SK-N-SH treated with all-trans-retinoic acid at 6 μM for 48 hours (cell line): ENCODE measurements around the gene CEACAM21.

Experiments
- ATAC-seq: fragments of 200-7000 bp; cut with Tn5 transposase; 3 replicates; pipeline ENCODE4 v1.9.1; 2020; ENCODE audit warnings: mild to moderate bottlenecking, moderate library complexity
- ARNTL ChIP-seq: fragments of 450-650 bp; formaldehyde crosslinking; IDR thresholded peaks from 2 replicates; pipeline ENCODE4 v1.5.0; 2020; ENCODE audit warnings: low read depth, mild to moderate bottlenecking, moderate library complexity, borderline replicate concordance
- BACH2 ChIP-seq: fragments of 250-450 bp; sonication (Bioruptor Pico); IDR thresholded peaks from 2 replicates; pipeline ENCODE4 v1.9.0; 2021; ENCODE audit warnings: mild to moderate bottlenecking, borderline replicate concordance
- CSDC2 ChIP-seq: fragments of 250-450 bp; sonication (Bioruptor Pico); IDR thresholded peaks from 2 replicates; pipeline ENCODE4 v1.5.0; 2020; ENCODE audit warnings: mild to moderate bottlenecking, moderate library complexity
- ESRRG ChIP-seq: fragments of 250-450 bp; sonication (Bioruptor Pico); IDR thresholded peaks from 2 replicates; pipeline ENCODE4 v1.6.1; 2021; ENCODE audit warnings: mild to moderate bottlenecking
- GLIS3 ChIP-seq: fragments of 250-450 bp; sonication (Bioruptor Pico); IDR thresholded peaks from 2 replicates; pipeline ENCODE4 v1.5.0; 2020; ENCODE audit warnings: mild to moderate bottlenecking, moderate library complexity
- ISL1 ChIP-seq: fragments of 250-450 bp; sonication (Bioruptor Pico); IDR thresholded peaks from 2 replicates; pipeline ENCODE4 v2.1.2; 2022; ENCODE audit warnings: mild to moderate bottlenecking, moderate library complexity
- OSR1 ChIP-seq: fragments of 250-450 bp; sonication (Bioruptor Pico); IDR thresholded peaks from 2 replicates; pipeline ENCODE4 v1.8.0; 2022; ENCODE audit warnings: moderate library complexity, mild to moderate bottlenecking, inconsistent platforms
- RARB ChIP-seq: fragments of 250-450 bp; sonication (Bioruptor Pico); IDR thresholded peaks from 2 replicates; pipeline ENCODE4 v1.8.0; 2021; ENCODE audit warnings: mild to moderate bottlenecking, moderate library complexity
- SNAI2 ChIP-seq: fragments of 250-450 bp; sonication (Bioruptor Pico); IDR thresholded peaks from 2 replicates; pipeline ENCODE4 v1.5.0; 2020; ENCODE audit warnings: mild to moderate bottlenecking, moderate library complexity
- TCF4 ChIP-seq: fragments of 250-450 bp; sonication (Bioruptor Pico); IDR thresholded peaks from 2 replicates; pipeline ENCODE4 v1.8.0; 2021; ENCODE audit warnings: mild to moderate bottlenecking, moderate library complexity, borderline replicate concordance
- TOX ChIP-seq: fragments of 250-450 bp; sonication (Bioruptor Pico); IDR thresholded peaks from 2 replicates; pipeline ENCODE4 v1.8.0; 2021; ENCODE audit warnings: mild to moderate bottlenecking, moderate library complexity, borderline replicate concordance
- ZC3H10 ChIP-seq: fragments of 250-450 bp; sonication (Bioruptor Pico); IDR thresholded peaks from 2 replicates; pipeline ENCODE4 v1.5.1; 2021; ENCODE audit warnings: mild to moderate bottlenecking, moderate library complexity
- ZFP30 ChIP-seq: fragments of 450-650 bp; formaldehyde crosslinking; IDR thresholded peaks from 2 replicates; pipeline ENCODE4 v1.5.0; 2022; ENCODE audit warnings: mild to moderate bottlenecking, moderate library complexity
- ZNF70 ChIP-seq: fragments of 450-650 bp; formaldehyde crosslinking; IDR thresholded peaks from 2 replicates; pipeline ENCODE4 v1.5.0; 2020; ENCODE audit warnings: mild to moderate bottlenecking, moderate library complexity
- ZNF8 ChIP-seq: fragments of 450-650 bp; formaldehyde crosslinking; IDR thresholded peaks from 2 replicates; pipeline ENCODE4 v1.5.0; 2020; ENCODE audit warnings: mild to moderate bottlenecking, moderate library complexity
- TF ChIP-seq, protein P1 (sequence below): fragments of 250-450 bp; sonication (Bioruptor Pico); IDR thresholded peaks from 2 replicates; pipeline ENCODE4 v1.5.1; 2020; ENCODE audit warnings: low read depth, mild to moderate bottlenecking, moderate library complexity
- TF ChIP-seq, protein P2 (sequence below): fragments of 250-450 bp; sonication (Bioruptor Pico); IDR thresholded peaks from 2 replicates; pipeline ENCODE4 v1.5.0; 2020; ENCODE audit warnings: mild to moderate bottlenecking, moderate library complexity
- TF ChIP-seq, protein P3 (sequence below): fragments of 250-450 bp; sonication (Bioruptor Pico); IDR thresholded peaks from 2 replicates; pipeline ENCODE4 v1.8.0; 2020; ENCODE audit warnings: mild to moderate bottlenecking, moderate library complexity, borderline replicate concordance
- TF ChIP-seq, protein P4 (sequence below): fragments of 250-450 bp; sonication (Bioruptor Pico); IDR thresholded peaks from 2 replicates; pipeline ENCODE4 v1.8.0; 2021; ENCODE audit warnings: low read depth, mild to moderate bottlenecking, moderate library complexity, borderline replicate concordance

Gene CEACAM21

DNA sequence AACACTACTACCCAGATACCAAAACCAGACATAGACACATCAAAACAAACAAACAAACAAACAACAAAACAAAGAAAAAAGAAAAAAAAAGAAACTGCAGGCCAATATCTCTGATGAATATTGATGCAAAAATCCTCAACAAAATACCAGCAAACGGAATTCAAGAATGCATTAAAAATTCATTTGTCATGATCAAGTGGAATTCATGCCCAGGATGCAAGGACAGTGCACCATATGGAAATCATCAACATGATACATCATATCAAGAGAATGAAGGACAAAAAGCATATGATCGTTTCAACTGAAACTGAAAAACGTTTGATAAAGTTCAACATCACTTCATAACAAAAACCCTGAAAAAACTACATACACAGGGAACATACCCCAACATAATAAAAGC lies 48.9 kb upstream of the CEACAM21 start (continued):
- TF ChIP-seq, protein P1, sequence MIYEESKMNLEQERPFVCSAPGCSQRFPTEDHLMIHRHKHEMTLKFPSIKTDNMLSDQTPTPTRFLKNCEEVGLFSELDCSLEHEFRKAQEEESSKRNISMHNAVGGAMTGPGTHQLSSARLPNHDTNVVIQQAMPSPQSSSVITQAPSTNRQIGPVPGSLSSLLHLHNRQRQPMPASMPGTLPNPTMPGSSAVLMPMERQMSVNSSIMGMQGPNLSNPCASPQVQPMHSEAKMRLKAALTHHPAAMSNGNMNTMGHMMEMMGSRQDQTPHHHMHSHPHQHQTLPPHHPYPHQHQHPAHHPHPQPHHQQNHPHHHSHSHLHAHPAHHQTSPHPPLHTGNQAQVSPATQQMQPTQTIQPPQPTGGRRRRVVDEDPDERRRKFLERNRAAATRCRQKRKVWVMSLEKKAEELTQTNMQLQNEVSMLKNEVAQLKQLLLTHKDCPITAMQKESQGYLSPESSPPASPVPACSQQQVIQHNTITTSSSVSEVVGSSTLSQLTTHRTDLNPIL, result no peak
- no peak for TF ChIP-seq ESRRG (CRISPR knock-in tag)
- TF ChIP-seq ZFP30 (CRISPR knock-in tag), result no peak
- TF ChIP-seq RARB (CRISPR knock-in tag), result no peak

DNA sequence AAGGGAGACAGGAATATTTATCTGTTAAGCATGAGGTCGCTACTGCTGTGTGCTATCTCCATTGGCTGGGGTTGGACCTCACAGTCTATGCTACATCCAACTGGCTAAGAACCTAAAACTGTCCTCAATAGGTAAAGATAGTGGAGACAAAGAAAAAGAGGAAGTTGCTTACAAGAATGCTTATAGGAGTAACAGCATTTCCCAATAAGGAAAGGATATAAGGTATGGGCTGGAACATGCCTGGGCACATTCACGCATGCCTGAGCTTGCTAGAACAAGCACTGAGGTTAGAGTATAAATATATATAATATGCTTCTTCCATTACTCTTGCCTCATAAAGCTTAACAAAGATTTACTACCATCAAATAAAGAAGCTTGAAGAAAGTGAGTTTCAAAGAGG lies 47.9 kb upstream of the CEACAM21 start:
- TF ChIP-seq ISL1 (CRISPR knock-in tag), result no peak
- TF ChIP-seq ZFP30 (CRISPR knock-in tag), result no peak
- no peak for ATAC-seq

DNA sequence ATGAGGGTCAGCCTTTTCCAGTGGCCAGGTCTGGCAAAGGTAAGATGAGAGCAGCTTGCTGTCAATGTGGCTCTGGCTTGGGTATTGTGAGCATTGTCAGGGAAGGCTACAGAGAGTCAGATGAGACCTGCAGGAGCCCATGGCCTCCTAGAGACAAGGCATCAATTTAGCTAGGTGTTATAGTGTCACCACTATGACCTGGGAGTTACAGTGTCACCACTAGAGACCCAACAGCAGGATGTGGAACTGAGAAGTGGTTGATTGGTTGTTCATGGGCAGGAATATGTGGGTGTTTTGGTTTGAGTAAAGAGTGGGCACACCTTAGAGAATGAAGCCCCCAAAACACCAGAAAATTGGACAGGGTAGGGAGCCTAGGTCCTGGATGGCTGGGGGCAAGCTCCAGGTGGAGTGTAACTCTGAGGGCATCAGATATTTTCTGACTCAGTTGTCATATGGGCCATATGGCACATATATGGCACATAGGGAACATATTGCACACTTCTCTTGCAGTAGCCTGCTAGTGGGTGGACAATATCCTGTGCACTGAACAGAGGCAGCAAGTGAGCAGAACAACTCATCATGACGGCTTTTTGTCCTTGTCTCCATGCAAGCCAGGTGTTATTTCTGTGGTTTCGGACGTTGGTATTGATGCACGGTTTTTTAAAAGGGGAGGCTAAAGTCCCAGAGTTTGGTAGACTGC lies 46.3 kb upstream of the CEACAM21 start:
- TF ChIP-seq TCF4, result no peak
- TF ChIP-seq OSR1 (CRISPR knock-in tag), result no peak
- TF ChIP-seq, protein P2, sequence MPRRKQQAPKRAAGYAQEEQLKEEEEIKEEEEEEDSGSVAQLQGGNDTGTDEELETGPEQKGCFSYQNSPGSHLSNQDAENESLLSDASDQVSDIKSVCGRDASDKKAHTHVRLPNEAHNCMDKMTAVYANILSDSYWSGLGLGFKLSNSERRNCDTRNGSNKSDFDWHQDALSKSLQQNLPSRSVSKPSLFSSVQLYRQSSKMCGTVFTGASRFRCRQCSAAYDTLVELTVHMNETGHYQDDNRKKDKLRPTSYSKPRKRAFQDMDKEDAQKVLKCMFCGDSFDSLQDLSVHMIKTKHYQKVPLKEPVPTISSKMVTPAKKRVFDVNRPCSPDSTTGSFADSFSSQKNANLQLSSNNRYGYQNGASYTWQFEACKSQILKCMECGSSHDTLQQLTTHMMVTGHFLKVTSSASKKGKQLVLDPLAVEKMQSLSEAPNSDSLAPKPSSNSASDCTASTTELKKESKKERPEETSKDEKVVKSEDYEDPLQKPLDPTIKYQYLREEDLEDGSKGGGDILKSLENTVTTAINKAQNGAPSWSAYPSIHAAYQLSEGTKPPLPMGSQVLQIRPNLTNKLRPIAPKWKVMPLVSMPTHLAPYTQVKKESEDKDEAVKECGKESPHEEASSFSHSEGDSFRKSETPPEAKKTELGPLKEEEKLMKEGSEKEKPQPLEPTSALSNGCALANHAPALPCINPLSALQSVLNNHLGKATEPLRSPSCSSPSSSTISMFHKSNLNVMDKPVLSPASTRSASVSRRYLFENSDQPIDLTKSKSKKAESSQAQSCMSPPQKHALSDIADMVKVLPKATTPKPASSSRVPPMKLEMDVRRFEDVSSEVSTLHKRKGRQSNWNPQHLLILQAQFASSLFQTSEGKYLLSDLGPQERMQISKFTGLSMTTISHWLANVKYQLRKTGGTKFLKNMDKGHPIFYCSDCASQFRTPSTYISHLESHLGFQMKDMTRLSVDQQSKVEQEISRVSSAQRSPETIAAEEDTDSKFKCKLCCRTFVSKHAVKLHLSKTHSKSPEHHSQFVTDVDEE (CRISPR knock-in tag), result no peak
- TF ChIP-seq TOX, result no peak
- TF ChIP-seq GLIS3 (CRISPR knock-in tag), result no peak
- no peak for TF ChIP-seq CSDC2 (CRISPR knock-in tag)
- TF ChIP-seq ZNF70 (CRISPR knock-in tag), result no peak
- TF ChIP-seq ZC3H10, result no peak
- no peak for TF ChIP-seq ISL1 (CRISPR knock-in tag)
- TF ChIP-seq, protein P3, sequence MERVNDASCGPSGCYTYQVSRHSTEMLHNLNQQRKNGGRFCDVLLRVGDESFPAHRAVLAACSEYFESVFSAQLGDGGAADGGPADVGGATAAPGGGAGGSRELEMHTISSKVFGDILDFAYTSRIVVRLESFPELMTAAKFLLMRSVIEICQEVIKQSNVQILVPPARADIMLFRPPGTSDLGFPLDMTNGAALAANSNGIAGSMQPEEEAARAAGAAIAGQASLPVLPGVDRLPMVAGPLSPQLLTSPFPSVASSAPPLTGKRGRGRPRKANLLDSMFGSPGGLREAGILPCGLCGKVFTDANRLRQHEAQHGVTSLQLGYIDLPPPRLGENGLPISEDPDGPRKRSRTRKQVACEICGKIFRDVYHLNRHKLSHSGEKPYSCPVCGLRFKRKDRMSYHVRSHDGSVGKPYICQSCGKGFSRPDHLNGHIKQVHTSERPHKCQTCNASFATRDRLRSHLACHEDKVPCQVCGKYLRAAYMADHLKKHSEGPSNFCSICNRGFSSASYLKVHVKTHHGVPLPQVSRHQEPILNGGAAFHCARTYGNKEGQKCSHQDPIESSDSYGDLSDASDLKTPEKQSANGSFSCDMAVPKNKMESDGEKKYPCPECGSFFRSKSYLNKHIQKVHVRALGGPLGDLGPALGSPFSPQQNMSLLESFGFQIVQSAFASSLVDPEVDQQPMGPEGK (CRISPR knock-in tag), result no peak
- TF ChIP-seq, protein P4, sequence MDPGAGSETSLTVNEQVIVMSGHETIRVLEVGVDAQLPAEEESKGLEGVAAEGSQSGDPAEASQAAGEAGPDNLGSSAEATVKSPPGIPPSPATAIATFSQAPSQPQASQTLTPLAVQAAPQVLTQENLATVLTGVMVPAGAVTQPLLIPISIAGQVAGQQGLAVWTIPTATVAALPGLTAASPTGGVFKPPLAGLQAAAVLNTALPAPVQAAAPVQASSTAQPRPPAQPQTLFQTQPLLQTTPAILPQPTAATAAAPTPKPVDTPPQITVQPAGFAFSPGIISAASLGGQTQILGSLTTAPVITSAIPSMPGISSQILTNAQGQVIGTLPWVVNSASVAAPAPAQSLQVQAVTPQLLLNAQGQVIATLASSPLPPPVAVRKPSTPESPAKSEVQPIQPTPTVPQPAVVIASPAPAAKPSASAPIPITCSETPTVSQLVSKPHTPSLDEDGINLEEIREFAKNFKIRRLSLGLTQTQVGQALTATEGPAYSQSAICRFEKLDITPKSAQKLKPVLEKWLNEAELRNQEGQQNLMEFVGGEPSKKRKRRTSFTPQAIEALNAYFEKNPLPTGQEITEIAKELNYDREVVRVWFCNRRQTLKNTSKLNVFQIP, result no peak
- no peak for TF ChIP-seq BACH2
- TF ChIP-seq ESRRG (CRISPR knock-in tag), result no peak
- TF ChIP-seq SNAI2 (CRISPR knock-in tag), result no peak
- no peak for TF ChIP-seq ZNF8
- no peak for TF ChIP-seq ARNTL (CRISPR knock-in tag)
- TF ChIP-seq, protein P1, result no peak
- TF ChIP-seq, all 23 proteins: peak for 0

DNA sequence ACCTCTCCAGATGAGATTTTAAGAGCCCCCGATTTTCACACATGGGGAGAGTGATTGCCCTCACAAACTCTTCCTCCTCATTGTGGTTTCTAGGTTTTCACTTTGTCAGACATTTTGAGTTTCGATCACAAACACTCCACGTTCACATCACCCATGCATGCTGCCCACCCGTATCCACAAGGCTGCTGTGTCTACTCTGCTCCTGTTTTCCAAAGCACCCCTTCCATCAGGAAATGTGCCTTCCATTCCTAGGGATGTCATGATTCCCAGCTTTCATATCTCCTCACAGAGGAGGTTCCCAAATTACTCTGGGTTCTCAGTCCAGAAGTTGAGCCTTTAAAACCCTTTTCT lies 45.8 kb upstream of the CEACAM21 start:
- TF ChIP-seq ARNTL (CRISPR knock-in tag), result no peak
- TF ChIP-seq, protein P3 (CRISPR knock-in tag), result no peak
- TF ChIP-seq ZNF70 (CRISPR knock-in tag), result no peak
- TF ChIP-seq, all 23 proteins: peak for 0

More for the DNA sequence above, 46.3 kb upstream of the CEACAM21 start:
- no peak for ATAC-seq

More for the DNA sequence above, 45.8 kb upstream of the CEACAM21 start:
- no peak for ATAC-seq
